Stimulated activated CD8-positive, alpha-beta memory T cell treated with anti-CD3 and anti-CD28 coated beads, Interleukin-15, amount 100 ng/mL, for 24 hours (primary cell): ENCODE data around the gene PFN4.
A peak's percentile ranks its signal among the peaks of the same experiment; 100 is the strongest.
"Not testable (repeated sequence)": the region's sequence is repeated elsewhere in the genome, so short reads cannot be mapped to it uniquely, and the experiment has no call there.

Source experiments
- DNase-seq: peaks from one replicate; pipeline ENCODE4 v3.0.0-alpha.2; 2020; ENCODE audit warnings: low read depth

The PFN4 gene

GRCh38 chr2:24111407-24111901 is 11.7 kb downstream of the PFN4 start:
- no peak for DNase-seq

DNA sequence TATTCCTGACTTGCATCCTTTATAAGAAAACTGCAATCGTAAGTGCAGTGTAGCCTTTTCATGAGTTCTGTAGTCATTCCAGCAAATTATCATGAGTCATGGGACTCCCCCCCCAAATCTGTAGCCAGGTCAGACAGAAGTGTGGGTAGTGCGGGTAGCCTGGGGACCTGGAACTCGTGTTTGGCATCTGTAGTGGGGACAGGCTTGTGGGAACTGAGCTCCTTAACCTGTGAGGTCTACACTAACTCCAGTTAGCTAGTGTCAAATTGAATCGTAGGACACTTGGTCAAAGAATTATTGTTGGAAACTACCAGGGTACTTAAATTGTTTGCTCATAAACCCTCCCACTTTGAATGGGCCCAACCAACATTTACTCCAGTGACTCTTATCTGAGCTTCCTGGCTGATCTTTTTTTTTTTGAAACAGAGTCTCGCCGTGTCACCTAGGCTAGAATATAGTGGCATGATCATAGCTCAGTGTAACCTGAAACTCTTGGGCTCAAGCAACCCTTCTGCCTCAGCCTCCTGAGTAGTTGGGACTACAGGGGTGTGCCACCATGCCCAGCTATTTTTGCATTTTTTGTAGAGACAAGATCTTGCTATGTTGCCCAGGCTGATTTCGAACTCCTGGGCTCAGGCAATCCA is 12.4 kb downstream of the PFN4 start:
- DNase-seq, result no peak

DNA sequence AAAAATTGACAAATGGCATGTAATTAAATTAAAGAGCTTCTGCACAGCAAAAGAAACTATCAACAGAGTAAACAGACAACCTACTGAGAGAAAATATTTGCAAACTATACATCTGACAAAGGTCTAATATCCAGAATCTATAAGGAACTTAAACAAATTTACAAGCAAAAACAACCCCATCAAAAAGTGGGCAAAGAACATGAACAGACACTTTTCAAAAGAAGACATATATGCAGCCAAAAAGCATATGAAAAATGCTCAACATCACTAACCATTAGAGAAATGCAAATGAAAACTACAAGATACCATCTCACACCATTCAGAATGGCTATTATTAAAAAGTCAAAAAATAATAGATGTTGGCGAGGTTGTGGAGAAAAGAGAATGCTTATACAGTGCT is 13.7 kb downstream of the PFN4 start:
- DNase-seq, result not testable (repeated sequence)

DNA sequence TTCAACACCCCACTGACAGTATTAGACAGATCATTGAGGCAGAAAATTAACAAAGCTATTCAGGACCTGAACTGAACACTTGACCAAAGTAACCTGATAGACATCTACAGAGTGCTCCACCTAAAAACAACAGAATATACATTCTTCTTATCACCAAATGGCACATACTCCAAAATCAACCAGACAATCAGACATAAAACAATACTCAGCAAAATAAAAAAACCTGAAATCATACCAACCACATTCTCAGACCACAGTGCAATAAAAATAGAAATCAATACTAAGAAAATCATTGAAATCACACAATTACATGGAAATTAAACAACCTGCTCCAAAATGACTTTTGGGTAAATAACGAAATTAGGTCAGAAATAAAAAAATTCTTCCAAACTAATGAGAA is 15.8 kb downstream of the PFN4 start:
- DNase-seq, result no peak

DNA sequence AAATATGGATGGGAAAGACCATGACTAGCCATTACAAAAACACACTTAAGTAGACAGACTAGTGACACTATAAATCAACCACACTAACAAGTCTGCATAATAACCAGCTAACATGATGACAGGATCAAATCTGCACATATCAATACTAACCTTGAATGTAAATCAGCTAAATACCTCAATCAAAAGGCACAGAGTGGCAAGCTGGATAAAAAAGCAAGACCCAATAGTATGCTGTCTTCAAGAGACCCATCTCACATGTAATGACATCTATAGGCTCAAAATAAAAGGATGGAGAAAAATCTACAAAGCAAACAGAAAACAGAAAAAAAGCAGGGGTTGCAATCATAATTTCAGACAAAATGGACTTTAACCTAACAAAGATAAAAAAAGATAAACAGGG is 16.3 kb downstream of the PFN4 start:
- DNase-seq, result no peak

DNA sequence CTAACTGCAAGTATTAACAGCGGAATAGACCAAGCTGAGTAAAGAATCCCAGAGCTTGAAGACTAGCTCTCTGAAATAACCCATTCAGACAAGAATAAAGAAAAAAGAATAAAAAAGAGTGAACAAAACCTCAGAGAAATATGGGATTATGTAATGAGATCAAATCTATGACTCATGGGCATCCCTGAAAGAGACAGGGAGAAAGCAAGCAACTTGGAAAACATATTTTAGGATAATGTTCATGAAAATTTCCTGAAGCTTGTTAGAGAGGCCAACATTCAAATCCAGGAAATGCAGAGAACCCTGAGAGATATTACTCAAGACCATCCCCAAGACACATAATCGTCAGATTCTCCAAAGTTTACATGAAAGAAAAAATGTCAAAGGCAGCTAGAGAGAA is 17.3 kb downstream of the PFN4 start:
- no peak for DNase-seq

DNA sequence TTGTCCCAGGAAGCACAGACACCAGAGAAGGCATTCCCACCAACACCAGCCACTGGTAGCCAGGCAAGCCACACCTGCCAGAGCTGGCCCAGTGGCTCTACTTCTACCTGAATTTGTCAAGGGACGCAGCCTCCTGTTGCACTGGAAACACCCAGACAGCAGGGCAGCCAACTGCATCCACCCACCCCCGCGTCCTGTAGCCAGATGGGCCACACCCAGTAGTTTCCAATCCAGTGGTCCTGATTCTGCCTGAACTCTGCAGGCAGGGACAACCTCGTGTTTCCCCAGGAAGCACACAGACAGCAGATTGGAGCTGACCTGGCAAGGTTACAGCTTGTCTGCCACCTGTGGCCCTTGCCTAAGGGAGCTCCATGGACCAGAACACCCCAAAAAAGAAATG is 18.2 kb downstream of the PFN4 start:
- no peak for DNase-seq

- no peak for DNase-seq
Measured at GRCh38 chr2:24104110-24104650, 19.0 kb downstream of the PFN4 start.

DNA sequence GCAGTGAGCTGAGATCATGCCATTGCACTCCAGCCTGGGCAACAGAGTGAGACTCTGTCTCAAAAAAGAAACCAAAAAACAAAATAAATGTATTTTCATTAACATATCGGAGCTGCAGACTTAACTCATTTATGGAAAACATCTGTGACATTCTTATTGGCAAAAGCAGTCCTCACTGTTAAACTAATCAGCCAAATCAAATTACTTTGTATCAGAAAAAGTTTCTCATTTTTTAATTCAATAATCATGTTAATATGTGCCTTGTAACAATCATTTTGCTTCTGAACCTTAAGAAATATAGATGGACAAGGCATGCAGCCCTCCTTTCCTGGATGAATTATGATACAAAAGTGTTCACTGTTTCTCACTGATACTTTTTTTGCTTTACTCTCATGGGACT is 20.5 kb downstream of the PFN4 start:
- DNase-seq, result no peak

- DNase-seq, result no peak
Measured at GRCh38 chr2:24101992-24102391, 21.1 kb downstream of the PFN4 start.

GRCh38 chr2:24100732-24101131 is 22.4 kb downstream of the PFN4 start:
- DNase-seq, result not testable (repeated sequence)

GRCh38 chr2:24095171-24095677 is 27.9 kb downstream of the PFN4 start:
- not testable (repeated sequence) for DNase-seq

DNA sequence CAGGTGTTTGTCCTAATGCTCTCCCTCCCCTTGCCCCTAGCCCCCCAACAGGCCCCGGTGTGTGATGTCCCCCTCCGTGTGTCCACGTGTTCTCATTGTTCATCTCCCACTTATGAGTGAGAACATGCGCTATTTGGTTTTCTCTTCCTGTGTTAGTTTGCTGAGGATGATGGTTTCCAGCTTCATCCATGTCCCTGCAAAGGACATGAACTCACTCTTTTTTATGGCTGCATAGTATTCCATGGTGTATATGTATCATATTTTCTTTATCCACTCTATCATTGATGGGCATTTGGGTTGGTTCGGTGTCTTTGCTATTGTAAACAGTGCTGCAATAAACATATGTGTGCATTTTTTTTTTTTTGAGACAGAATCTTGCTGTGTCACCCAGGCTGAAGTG is 29.9 kb downstream of the PFN4 start:
- DNase-seq, result not testable (repeated sequence)

DNA sequence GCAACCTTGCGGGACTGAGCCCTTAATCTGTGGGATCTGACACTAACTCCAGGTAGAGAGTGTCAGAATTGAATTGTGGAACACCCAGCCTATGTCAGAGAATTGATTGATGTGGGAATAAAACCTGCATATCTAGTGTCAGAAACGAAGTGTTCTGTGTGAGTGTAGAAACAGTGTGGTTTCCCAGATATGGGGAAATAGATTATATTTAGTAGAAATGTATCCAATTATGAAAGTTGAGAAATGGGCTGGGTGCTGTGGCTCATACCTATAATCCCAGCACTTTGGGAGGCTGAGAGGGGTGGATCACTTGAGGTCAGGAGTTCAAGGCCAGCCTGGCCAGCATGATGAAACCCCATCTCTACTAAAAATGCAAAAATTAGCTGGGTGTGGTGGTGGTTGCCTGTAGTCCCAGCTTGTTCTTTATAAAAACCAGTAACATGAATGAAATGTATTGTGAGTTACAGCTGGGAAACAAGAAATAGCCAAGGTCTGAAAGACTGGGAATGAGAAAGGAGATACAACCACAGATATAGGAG is 34.2 kb downstream of the PFN4 start:
- DNase-seq, result no peak

DNA sequence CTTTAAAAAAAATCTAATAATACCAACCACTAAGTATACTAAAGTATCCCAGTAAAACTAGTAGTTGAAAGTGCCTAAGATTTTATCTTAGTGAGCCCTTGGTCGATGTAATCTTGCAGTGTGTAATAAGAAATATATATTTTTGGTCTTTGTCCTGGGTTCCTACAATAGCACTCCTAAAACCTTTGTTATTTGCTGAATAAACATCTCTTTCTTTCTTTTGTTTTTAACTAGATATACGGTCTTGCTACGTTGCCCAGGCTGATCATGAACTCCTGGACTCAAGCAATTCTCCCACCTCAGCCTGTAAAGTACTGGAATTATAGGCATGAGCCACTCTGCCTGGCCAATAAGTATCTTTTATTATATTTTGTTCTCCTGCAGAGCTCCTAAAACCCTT is 36.1 kb downstream of the PFN4 start:
- no peak for DNase-seq

GRCh38 chr2:24086241-24086640 is 36.9 kb downstream of the PFN4 start:
- DNase-seq, result no peak

- no peak for DNase-seq
Measured at GRCh38 chr2:24085200-24085489, 38.0 kb downstream of the PFN4 start.

DNA sequence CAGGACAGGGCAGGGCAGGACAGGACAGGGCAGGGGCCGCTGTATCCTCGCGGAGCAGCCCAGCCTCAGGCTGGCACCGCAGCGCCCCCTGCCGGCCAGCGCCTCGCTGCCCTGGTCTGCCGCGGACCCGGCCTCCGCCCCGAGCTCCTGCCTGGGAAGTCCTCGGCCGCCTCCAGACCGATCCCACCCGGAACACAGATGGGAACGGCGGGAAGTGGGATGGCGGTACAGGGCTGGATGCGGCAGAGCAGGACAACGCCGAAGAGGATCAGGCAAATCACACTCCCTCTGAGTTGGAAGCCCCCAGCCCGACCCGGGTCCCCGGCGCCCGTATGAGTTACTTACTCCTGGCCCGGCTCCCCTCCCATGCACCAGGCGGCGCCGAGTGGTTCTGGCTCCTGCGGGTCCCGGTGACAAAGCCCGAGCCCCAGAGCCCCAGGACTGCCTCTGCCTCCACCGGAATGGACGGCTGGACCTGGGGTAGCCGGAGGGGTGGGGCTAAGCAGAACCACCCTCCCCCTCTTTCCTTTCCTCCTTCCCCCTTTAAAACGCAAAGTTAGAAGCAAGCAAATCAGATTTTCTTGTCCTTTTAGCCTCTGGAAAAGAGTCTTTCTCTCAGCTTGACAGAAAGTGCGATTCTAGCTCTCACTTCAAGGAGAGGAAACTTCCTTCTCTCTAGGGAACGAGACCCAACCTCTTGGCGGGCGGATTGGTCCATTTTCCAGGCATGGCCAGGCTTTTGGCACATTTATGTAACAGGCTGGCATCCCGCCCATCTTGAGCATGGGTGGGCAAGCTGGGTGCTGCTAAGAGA is 38.5 kb downstream of the PFN4 start, which contains the start of gene TP53I3:
Gene TP53I3 (minus strand): TSS at position 449 of the 814 bp plus-strand sequence. CDS start 508 bp downstream, outside the sequence.
- peak; percentile 82 for DNase-seq

- peak; percentile 10 for DNase-seq
Measured at GRCh38 chr2:24083567-24084385, 39.4 kb downstream of the PFN4 start.

GRCh38 chr2:24082787-24083566 is 40.2 kb downstream of the PFN4 start:
- DNase-seq, result no peak

DNA sequence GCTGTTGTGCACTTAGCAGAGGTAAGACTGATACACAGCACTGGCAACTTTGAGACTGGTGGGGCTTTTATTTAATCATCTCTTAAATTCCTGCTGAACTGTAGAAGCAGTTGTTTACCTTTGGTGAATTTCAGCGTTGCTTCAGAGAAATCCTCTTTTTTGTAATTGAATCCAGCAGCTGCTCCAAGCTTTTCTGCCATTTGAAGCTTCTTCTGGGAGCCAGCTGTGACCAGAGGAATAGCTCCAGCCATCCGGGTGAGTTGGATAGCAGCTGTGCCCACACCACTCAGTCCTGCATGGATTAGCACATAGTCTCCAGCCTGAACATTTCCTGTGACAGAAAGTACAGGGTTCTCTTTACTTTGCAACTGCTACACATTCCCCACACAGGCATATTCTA is 42.4 kb downstream of the PFN4 start:
- no peak for DNase-seq
